NCI-H1092 treated with DMSO at 0.1 percent for 48 hours (cell line): ENCODE measurements around the gene ARL6IP4.

Source experiments
- DNase-seq: peaks from one replicate; lab custom pipeline; 2025; lab: John Stamatoyannopoulos, UW

The ARL6IP4 gene

GRCh38 chr12:122958198-122958888 is 22.1 kb upstream of the ARL6IP4 start:
- DNase-seq = no peak

- DNase-seq = no peak
Measured at GRCh38 chr12:122959566-122960192, 20.8 kb upstream of the ARL6IP4 start.

- no peak for DNase-seq
Measured at GRCh38 chr12:122960193-122960569, 20.3 kb upstream of the ARL6IP4 start.

GRCh38 chr12:122961531-122962329 is 18.8 kb upstream of the ARL6IP4 start:
- peak; percentile 36 for DNase-seq

GRCh38 chr12:122963941-122964265 is 16.6 kb upstream of the ARL6IP4 start:
- DNase-seq = peak; percentile 81

GRCh38 chr12:122964439-122965257 is 15.8 kb upstream of the ARL6IP4 start:
- DNase-seq = no peak

GRCh38 chr12:122965321-122965751 is 15.1 kb upstream of the ARL6IP4 start:
- DNase-seq = no peak

GRCh38 chr12:122965851-122966742 is 14.4 kb upstream of the ARL6IP4 start, which contains the start of gene ABCB9:
Gene ABCB9, minus strand, starts transcription at chr12:122966463. Its CDS starts 6,228 bp downstream, at chr12:122960235.
- DNase-seq = peak; percentile 77

- DNase-seq = no peak
Measured at GRCh38 chr12:122966743-122967550, 13.5 kb upstream of the ARL6IP4 start.

GRCh38 chr12:122968104-122968503 is 12.4 kb upstream of the ARL6IP4 start:
- DNase-seq = no peak

GRCh38 chr12:122969676-122970075 is 10.8 kb upstream of the ARL6IP4 start:
- DNase-seq = no peak

- peak; percentile 95 for DNase-seq
Measured at GRCh38 chr12:122974274-122974891, 6.1 kb upstream of the ARL6IP4 start.

- DNase-seq = peak; percentile 84
Measured at GRCh38 chr12:122974892-122975789, 5.3 kb upstream of the ARL6IP4 start, which contains the start of gene OGFOD2. Gene OGFOD2, plus strand, starts transcription at chr12:122975244. Its CDS starts 8 bp downstream, at chr12:122975252.

- DNase-seq = no peak
Measured at GRCh38 chr12:122975790-122976647, 4.5 kb upstream of the ARL6IP4 start.

GRCh38 chr12:122976648-122976975 is 3.9 kb upstream of the ARL6IP4 start:
- DNase-seq = no peak

- DNase-seq = no peak
Measured at GRCh38 chr12:122977153-122977552, 3.3 kb upstream of the ARL6IP4 start.

- no peak for DNase-seq
Measured at GRCh38 chr12:122977655-122978392, 2.7 kb upstream of the ARL6IP4 start.
